GM19351 (cell line): ENCODE data around the gene CACNA2D1.

Experiments
- ATAC-seq: cut with Tn5 transposase; IDR thresholded peaks from one replicate; pipeline ENCODE4 v1.9.1; 2021; ENCODE audit warnings: mild to moderate bottlenecking, moderate library complexity; ENCODE audit not compliant: unreplicated experiment

The CACNA2D1 gene

DNA sequence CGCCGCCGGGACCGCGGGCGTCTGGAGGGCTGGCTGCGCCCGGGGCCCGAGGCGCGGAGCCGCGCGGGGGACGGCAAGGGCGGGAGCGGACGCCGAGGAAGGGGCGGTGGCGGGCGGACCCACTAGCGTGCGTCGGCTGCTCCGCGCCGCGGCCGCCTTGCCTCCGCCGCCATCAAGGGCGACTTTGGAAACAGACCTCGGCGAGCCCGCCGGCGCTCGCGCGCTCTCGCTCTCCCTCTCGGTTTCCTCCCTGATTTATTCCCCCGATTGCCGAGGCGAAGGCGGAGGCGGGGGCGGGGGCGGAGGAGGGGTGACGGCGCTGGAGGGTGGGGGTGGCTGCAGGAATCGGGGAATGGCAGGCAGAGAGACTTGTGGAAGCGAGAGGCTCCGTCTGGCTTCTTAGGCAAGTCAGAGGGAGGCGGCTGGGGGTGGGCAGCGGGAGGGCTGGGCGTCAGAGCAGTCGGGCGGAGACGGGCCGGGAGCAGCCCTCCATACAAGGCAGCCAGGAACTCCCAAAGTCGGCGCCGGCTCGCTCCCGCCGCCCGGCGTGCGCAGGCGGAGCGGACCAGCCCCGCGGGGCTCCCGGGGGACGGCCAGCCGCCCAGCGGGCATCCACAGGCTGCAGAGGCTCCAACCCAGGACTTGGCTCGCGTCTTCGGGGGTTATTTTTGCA, at the start of gene CACNA2D1:
TSS of gene CACNA2D1 (minus strand) at position 231 of the 673 bp plus-strand sequence.
- peak; percentile 36 for ATAC-seq

DNA sequence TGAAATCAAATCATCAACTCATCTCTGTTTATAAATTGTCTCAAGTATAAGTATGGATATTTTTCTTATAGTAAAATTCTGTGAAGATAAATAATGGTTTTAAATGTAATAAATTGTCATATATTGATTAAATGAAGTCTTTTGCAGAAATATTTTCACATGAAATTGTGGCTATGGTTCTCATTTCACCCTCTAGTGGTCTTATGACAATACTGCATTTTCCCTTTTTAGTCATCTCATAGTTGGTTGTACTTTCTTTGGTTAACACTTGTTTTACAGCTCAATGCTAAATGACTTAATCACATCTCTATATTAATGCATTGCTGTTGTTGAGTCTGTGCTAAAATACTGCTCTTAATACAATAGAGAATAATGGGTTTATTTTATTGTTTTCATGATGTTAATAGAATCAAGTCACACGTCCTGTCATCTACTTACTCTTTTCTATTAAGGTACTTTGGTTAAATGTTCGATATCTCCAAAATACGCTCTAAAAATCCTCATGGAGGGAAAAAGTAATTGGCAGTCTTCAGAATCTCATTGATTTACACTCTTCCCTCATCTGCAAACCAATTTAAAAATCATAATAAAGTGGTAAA, 38.0 kb upstream of the CACNA2D1 start:
- ATAC-seq, result peak; percentile 87

- no peak for ATAC-seq
These were observed 34.3 kb upstream of the CACNA2D1 start for GRCh38 chr7:82477733-82478515.

DNA sequence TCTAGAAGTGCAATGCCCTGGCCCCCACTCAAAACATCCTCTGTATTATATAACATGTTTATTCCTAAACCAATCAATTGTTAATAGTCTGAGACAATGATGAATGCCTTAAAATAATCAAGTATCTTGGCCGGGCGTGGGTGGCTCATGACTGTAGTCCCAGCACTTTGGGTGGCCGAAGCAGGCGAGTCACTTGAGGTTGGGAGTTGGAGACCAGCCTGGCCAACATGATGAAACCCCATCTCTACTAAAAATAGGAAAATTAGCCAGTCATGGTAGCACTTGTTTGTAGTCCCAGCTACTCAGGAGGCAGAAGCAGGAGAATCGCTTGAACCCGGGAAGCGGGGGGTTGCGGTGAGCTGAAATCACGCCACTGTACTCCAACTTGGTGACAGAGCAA, 29.4 kb upstream of the CACNA2D1 start:
- ATAC-seq, result no peak

- ATAC-seq, result no peak
These were observed 27.9 kb upstream of the CACNA2D1 start for GRCh38 chr7:82471351-82472020.

- ATAC-seq, result no peak
These were observed 25.6 kb upstream of the CACNA2D1 start for GRCh38 chr7:82469207-82469606.

GRCh38 chr7:82468435-82468834, 24.9 kb upstream of the CACNA2D1 start:
- ATAC-seq, result no peak

GRCh38 chr7:82467020-82467419, 23.4 kb upstream of the CACNA2D1 start:
- no peak for ATAC-seq

DNA sequence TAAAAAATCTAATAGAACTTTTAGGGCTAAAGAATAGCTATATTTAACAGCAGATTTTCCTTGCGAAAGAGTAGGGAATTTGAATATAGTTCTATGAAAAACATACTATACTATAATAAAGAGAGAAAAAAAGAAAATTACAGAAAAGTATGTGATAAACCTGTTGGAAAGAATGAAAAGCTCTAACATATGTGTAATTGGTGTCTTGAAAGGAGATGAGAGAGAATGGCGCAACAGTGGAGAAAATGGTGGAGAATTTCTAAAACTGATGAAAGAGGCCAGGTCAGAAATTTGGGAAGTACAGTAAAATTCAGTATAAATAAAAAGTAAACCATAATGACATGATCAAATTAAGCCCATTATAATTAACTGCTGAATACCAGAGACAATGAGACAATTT, 20.8 kb upstream of the CACNA2D1 start:
- no peak for ATAC-seq

GRCh38 chr7:82455295-82455694, 11.7 kb upstream of the CACNA2D1 start:
- ATAC-seq, result no peak

GRCh38 chr7:82450759-82451158, 7.2 kb upstream of the CACNA2D1 start:
- no peak for ATAC-seq

- ATAC-seq, result no peak
These were observed 6.3 kb upstream of the CACNA2D1 start for GRCh38 chr7:82449910-82450309.

DNA sequence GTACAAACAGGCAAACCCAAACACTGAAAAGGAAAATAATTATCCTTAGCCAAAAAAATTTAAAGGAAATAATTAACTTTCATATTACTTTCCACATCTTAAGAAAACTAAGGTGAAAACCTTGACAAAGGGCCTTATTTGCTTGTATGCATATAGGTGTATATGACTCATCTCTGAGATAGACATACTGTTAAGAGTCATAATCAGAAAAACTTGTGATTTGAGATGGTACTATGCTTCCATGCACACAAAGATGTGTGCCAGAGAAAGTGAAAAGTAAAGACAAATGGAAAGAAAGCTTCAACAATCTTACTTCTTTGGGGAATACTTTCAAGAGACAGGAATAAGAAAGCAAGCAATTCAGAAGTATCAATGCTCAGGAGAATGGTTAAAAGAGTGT, 3.3 kb upstream of the CACNA2D1 start:
- ATAC-seq, result no peak

DNA sequence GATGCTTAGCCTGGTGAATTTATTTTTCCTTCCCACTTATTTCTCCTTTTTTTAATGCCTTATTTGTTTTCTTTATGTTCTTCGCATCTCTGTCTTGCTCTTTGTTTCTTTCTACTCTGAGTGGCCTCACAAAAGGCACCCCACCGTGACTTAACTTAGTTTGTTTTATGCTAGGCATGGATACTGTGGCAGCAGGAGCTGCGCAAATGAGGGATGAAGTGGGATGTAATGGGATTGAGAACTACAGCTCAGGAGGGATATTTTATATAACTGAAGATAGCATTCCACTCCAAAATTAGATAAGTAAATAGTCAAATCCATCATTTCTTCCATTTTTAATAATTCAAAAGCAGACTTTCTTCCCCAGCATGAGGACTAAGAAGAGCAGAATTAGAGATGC, 1.7 kb upstream of the CACNA2D1 start:
- no peak for ATAC-seq

GRCh38 chr7:82444220-82444909, 788 bp upstream of the CACNA2D1 start:
- peak; percentile 11 for ATAC-seq

- ATAC-seq, result peak; percentile 37
These were observed 486 bp downstream of the CACNA2D1 start for GRCh38 chr7:82443036-82443546.

GRCh38 chr7:82442492-82443035, 1.0 kb downstream of the CACNA2D1 start:
- ATAC-seq, result no peak

DNA sequence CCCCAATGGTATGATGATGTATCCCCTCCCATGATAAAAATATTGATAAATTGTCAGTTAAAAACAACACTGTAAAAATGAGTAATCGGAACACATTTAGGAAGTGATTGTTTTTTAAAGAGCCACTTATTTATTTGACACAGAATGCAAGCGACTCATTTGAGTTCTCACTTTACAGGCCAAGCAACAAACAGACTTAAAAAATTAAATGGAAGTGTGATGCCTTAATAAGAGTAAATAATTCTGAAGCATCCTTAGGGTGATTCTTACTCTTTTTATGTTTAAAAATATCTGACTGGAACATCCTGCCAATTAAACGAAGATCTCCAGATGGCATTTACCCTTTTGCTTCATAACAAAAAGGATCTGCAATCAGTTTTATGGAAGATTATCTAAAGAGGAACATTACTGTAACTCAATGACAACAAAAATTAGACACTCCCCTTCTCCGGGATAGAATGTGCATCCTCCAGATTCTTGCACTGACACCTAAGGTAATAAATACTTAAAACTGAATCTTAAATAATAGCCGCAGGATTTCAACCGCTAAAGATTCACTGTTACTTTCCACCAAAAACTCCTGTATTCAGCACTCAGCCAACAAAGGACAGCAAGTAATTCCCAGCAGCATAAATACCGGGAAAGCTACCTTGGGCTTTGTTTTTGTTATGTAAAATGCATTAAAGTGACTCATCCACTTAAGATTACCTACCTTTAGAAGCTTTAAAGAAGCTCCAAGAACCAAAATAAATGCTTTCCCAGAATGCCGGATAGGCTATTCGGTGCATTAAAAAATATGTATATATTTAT, 1.7 kb downstream of the CACNA2D1 start:
- no peak for ATAC-seq

DNA sequence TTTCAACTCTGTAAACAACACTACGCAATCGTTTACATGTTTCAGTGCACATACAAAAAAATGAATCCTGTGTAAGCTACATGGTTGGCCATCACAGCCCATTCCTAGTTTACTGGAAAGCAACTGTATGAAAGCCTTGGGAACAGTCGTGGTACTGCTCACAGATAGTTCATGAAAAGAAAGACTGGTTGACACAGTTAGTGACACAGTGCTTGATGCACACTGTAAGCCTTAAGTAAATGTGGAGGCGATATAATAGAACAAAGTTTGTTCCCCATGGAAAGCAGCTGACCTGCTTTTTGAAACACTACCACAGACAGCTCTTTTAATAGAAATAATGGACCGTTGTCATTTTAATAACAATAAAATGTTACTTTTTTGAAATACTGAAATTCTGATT, 5.1 kb downstream of the CACNA2D1 start:
- no peak for ATAC-seq

DNA sequence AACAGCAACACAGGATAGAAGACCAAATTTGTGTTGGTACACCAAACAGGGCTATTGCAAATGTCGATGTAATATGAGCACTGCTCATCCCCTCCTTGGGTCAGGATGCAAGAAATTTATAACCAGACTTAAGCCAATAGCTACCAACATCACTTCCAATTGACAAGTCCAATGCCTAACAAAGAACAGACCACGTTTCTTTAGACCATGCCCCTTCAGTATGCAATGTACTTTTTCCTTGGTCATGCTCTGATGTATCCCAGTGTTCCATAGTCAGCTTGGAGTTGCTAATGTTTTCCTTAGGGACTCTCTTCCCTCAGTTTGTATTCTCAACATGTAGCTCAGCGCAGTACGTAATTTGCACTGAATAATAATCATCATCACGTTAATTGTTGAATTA, 7.8 kb downstream of the CACNA2D1 start:
- no peak for ATAC-seq
